ENCODE measurements around the gene SCAPER.

- no peak for TF ChIP-seq CTCF (IDR thresholded peaks at IDR 0.05)
- no peak for TF ChIP-seq EZH2 (IDR thresholded peaks at IDR 0.05; ENCODE audit: borderline replicate concordance, insufficient read depth, low read depth, low read length, poor library complexity, severe bottlenecking)
Measured at GRCh38 chr15:76333309-76333708, 571.8 kb downstream of the SCAPER start.
